Femur (tissue), 1 donor: ENCODE data around the gene SFXN1.
"Not testable (repeated sequence)": the region's sequence is repeated elsewhere in the genome, so short reads cannot be mapped to it uniquely, and the experiment has no call there.

Source experiments
- DNase-seq: peaks from one replicate; pipeline ENCODE4 v3.0.0-alpha.2; 2017

The SFXN1 gene

DNA sequence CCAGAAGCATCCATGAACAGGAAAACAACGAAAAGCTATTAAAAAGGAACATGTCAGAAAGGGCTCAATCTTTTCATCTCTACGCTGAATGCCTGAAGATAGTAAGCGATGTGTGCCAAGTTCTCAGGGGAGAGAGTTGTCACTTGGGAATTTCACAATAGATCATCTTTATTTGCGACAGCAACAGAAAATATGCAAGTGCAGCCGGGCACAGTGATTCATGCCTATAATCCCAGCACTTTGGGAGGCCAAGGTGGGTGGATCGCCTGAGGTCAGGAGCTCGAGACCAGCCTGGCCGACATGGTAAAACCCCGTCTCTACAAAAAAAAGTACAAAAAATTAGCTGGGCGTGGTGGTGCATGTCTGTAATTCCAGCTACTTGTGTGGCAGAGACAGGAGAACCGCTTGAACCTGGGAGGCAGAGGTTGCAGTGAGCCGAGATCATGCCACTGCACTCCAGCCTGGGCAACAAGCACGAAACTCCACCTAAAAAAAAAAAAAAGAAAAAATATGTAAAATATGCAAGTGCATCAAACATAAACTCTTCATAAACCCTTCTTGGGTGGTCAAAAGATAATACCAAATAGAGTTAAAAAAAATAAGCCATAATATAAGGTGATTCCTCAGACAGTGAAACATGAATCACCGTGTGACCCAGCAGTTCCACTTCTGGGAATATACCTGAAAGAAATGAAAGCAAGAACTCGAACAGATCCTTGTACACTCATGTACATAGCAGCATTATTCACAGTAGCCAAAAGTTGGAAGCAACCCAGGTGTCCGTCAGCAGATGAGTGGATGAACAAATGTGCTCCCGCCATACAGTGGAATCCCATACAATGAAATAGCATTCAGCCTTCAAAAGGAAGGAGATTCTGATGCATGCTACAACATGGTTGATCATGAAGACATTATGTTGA is 16.2 kb downstream of the SFXN1 start:
- DNase-seq, result no peak

DNA sequence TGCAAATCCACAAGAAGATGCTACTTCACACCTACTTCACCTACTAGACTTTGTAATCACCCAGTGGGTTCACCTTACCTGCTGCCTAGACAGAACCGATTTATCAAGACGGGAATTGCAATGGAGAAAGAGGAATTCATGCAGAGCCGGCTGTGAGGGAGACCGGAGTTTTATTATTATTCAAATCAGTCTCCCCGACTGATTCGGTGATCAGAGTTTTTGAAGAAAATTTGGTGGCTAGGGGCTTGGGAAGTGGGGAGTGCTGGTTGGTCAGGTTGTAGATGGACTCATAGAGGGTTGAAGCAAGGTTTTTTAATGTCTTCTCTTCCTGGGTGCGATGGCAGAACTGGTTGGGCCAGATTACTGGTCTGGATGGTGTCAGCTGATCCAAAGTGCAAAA is 23.4 kb downstream of the SFXN1 start:
- DNase-seq, result no peak

DNA sequence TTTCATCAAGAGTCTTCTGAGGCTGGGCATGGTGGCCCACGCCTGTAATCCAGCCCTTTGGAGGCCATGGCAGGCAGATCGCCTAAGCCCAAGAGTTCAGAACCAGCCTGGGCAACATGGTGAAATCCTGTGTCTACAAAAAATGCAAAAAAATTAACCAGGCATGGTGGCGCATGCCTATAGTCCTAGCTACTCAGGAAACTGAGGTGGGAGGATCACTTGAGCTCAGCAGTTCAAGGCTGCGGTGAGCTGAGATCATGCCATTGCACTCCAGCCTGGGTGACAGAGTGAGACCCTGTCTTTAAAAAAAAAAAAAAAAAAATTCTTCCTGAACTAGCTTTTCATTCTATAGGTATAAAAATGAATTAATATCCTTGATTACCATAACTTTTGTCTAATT is 29.3 kb downstream of the SFXN1 start:
- not testable (repeated sequence) for DNase-seq

DNA sequence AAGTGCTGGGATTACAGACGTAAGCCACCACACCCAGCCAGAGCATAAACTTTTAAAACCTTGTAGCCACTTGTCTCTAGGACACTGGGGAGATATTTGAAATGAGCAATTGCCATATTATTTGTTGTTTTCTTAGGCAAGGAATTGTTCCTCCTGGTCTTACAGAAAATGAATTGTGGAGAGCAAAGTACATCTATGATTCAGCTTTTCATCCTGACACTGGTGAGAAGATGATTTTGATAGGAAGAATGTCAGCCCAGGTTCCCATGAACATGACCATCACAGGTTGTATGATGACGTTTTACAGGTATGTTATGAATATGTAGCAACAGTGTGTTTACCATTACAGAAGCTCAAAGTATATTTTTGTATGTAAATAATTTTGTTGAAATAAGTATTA is 30.5 kb downstream of the SFXN1 start:
- no peak for DNase-seq

DNA sequence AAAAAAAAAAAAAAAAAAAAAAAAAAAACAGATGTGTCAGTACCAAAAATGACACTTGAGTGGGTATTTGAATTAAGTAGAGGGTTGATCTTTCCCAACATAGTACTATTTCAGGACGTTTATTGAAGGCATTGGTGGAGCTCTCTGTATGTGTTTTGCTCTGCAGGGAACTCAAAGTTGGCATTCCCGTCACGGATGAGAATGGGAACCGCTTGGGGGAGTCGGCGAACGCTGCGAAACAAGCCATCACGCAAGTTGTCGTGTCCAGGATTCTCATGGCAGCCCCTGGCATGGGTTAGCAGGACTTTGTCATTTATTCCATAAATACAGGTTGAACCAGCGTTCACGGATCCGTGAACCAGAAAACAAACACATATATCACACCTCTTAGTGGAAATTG is 34.9 kb downstream of the SFXN1 start:
- DNase-seq, result no peak

- no peak for DNase-seq
These were observed 35.4 kb downstream of the SFXN1 start for GRCh38 chr5:175513726-175514125.

- DNase-seq, result no peak
These were observed 38.8 kb downstream of the SFXN1 start for GRCh38 chr5:175516933-175517823.

DNA sequence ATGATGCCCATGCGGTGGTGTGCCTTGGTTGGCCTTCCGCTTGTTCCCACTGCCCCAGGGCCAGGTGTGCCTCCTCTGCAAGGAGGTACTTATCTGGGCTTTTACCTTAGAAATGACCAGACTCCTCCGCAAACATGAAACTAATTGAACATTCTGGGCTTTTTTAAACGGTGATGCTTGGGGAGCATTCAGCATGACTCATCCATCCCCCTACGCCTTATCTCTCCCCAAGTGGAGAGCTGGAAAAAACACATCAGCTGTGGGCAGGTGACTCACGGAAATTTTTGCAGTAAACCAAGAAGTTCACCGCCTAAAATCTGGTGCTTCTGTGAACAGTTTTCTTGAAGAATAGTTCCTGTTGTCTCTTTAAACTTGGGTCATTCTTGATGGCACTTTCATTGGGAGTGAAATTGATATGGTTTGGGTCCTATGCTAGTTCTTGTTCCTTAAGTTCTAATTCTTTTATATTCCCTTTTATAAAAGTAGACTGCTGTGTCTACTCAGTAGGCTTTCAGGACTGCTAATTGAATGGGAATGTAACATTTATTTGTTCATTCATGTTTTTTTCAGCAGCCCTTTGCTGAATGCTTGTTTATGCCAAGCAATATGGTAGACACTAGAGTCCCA is 39.6 kb downstream of the SFXN1 start:
- no peak for DNase-seq

- no peak for DNase-seq
These were observed 40.6 kb downstream of the SFXN1 start for GRCh38 chr5:175519006-175519405.

GRCh38 chr5:175520321-175520720 is 42.0 kb downstream of the SFXN1 start:
- DNase-seq, result no peak

- no peak for DNase-seq
These were observed 42.5 kb downstream of the SFXN1 start for GRCh38 chr5:175520873-175521272.

- no peak for DNase-seq
These were observed 43.0 kb downstream of the SFXN1 start for GRCh38 chr5:175521313-175521833.

DNA sequence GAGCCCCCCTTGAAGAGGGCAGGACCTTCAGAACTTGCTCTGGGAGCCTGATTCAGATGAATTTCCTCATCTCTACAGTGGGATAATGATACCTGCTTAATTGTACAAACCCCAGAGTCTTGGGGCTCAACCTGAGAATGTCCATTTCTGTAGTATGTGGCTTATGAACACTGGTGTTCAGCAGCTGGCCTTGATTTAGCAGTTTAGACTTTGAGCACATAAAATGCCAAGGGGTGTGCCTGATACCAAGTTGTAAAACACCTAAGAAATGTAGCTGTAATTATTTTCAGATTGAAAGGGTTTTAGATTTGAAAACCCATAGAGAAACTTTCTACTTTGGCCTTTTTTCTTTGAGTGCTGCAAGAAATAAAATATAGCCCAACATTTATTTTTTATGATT is 44.9 kb downstream of the SFXN1 start:
- DNase-seq, result no peak

- no peak for DNase-seq
These were observed 45.9 kb downstream of the SFXN1 start for GRCh38 chr5:175524211-175524610.

DNA sequence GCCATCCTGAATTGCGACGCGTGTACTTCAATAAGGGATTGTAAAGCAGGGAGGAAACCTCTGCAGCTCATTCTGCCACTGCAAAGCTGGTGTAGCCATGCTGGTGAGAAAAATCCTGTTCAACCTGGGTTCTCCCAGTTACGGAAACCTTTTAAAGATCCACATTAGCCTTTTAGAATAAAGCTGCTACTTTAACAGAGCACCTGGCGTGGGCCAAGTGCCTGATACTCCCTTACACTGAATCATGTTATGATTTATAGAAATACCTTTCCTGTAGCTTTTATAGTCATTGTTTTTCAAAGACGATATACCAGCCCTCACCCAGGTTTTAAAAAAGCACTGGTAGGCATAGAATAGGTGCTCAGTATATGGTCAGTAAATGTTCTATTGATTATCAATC is 48.3 kb downstream of the SFXN1 start:
- no peak for DNase-seq

- DNase-seq, result no peak
These were observed 53.0 kb downstream of the SFXN1 start for GRCh38 chr5:175531361-175531760.

DNA sequence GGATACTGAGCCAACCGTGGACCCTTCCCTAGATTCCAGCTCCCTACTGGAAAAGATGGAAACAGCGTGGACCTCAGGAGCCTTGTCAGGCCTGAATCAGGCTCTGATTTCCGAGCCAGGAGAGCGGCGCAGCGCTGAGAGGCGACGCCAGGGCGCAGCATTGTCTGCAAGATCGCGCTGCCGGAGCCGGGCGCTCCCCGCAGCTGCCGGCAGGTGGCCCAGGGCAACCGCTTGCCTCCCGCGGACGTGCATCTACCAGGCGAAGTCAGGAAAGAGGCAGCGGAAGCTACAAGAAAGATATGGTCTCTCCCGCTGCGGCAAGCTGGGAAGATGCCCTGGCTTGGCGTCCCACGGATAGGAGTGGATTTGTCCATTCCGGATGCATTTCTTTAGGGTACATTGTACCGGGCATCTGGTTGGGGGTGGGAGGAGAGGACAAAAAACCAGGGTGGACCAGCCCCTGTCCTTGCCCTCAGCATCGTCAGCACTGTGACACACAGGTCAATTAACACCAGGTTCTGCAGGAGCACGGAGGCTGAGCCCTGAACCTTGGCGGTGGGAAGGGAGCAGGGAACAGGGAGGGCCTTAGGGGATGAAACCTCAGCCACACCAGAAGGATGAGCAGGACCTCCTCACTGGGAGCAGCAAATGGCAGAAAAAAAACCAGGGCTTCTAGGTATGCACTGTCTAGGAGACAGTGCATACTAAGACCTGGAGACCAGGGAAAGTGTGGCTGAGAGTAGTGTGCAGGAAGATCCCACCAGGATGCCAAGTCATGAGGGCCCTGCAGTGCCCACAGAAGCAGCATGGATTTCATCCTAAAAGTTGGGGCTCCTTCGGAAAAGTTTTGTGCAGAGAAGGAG is 55.9 kb downstream of the SFXN1 start:
- DNase-seq, result peak; percentile 84

GRCh38 chr5:175535331-175535730 is 57.0 kb downstream of the SFXN1 start:
- not testable (repeated sequence) for DNase-seq

- no peak for DNase-seq
These were observed 57.4 kb downstream of the SFXN1 start for GRCh38 chr5:175535796-175536195.

GRCh38 chr5:175538576-175538975 is 60.2 kb downstream of the SFXN1 start:
- DNase-seq, result no peak

- no peak for DNase-seq
These were observed 61.6 kb downstream of the SFXN1 start for GRCh38 chr5:175539936-175540335.

GRCh38 chr5:175541264-175541663 is 62.9 kb downstream of the SFXN1 start:
- DNase-seq, result no peak
